RCC 7860 (cell line): ENCODE data around the gene PAX6.

Experiments
- DNase-seq: peaks from one replicate; pipeline ENCODE4 v3.0.0-alpha.2; 2015; ENCODE audit warnings: low spot score
- FAIRE-seq: peaks from 2 replicates; lab custom pipeline; 2012; peaks lifted over from hg19 to GRCh38; lab: Jason Lieb, UNC

Gene PAX6

GRCh38 chr11:31822927-31823643, 12.0 kb upstream of the PAX6 start:
- FAIRE-seq (no peak), DNase-seq (no peak)

- no peak for FAIRE-seq
- no peak for DNase-seq
These were observed 11.2 kb upstream of the PAX6 start for GRCh38 chr11:31822175-31822926.

GRCh38 chr11:31821766-31822165, 10.6 kb upstream of the PAX6 start:
- FAIRE-seq (no peak), DNase-seq (no peak)

- FAIRE-seq = no peak
These were observed 10.2 kb upstream of the PAX6 start for GRCh38 chr11:31821235-31821764.

GRCh38 chr11:31820438-31820818, 9.3 kb upstream of the PAX6 start:
- DNase-seq = no peak
- FAIRE-seq = no peak

More at GRCh38 chr11:31821235-31821764, 10.2 kb upstream of the PAX6 start:
- DNase-seq = no peak

GRCh38 chr11:31819621-31820437, 8.7 kb upstream of the PAX6 start:
- FAIRE-seq (no peak), DNase-seq (no peak)

GRCh38 chr11:31818874-31819331, 7.8 kb upstream of the PAX6 start:
- no peak for DNase-seq

GRCh38 chr11:31818425-31818755, 7.3 kb upstream of the PAX6 start:
- no peak for FAIRE-seq
- DNase-seq = no peak

More at GRCh38 chr11:31818874-31819331, 7.8 kb upstream of the PAX6 start:
- FAIRE-seq = no peak

- no peak for FAIRE-seq
- no peak for DNase-seq
These were observed 6.7 kb upstream of the PAX6 start for GRCh38 chr11:31817621-31818424.

- no peak for DNase-seq
These were observed 6.0 kb upstream of the PAX6 start for GRCh38 chr11:31817054-31817620.

GRCh38 chr11:31816468-31817053, 5.4 kb upstream of the PAX6 start:
- no peak for FAIRE-seq
- no peak for DNase-seq

More at GRCh38 chr11:31817054-31817620, 6.0 kb upstream of the PAX6 start:
- FAIRE-seq = no peak

- no peak for DNase-seq
- no peak for FAIRE-seq
These were observed 4.8 kb upstream of the PAX6 start for GRCh38 chr11:31815711-31816467.

GRCh38 chr11:31814176-31814868, 3.2 kb upstream of the PAX6 start:
- FAIRE-seq = no peak
- DNase-seq = no peak

- FAIRE-seq = no peak
- DNase-seq = no peak
These were observed 2.5 kb upstream of the PAX6 start for GRCh38 chr11:31813391-31814175.

- DNase-seq = no peak
- no peak for FAIRE-seq
These were observed 1.6 kb upstream of the PAX6 start for GRCh38 chr11:31812383-31813381.
